HG02870 (cell line): ENCODE data around the gene DPP9.

Experiments used
- ATAC-seq: cut with Tn5 transposase; IDR thresholded peaks from one replicate; pipeline ENCODE4 v1.9.1; 2021; ENCODE audit warnings: mild to moderate bottlenecking, moderate library complexity; ENCODE audit not compliant: unreplicated experiment

DPP9 gene

GRCh38 chr19:4636761-4637160, 86.9 kb downstream of the DPP9 start:
- ATAC-seq = no peak

GRCh38 chr19:4636151-4636717, 87.4 kb downstream of the DPP9 start:
- ATAC-seq = no peak

- ATAC-seq = no peak
Measured at GRCh38 chr19:4635754-4636116, 87.9 kb downstream of the DPP9 start.

GRCh38 chr19:4633140-4633967, 90.3 kb downstream of the DPP9 start:
- ATAC-seq = no peak
